SK-N-SH (cell line): ENCODE results near the gene E4F1. TPM values are rescaled to one million over a fixed set of nuclear protein-coding genes. Genes with fewer than 3 reads are reported as not detected.

Source experiments
- CTCF ChIA-PET: fragments of 300-600, 350-600 bp; formaldehyde crosslinking; extraction: SDS; loops from one replicate; lab custom pipeline; 2021; lab: Yijun Ruan, JAX
- POLR2A ChIA-PET: fragments of 350-600 bp; sonication (Branson Sonifier 250); formaldehyde crosslinking; extraction: SDS; loops from one replicate; lab custom pipeline; 2020; ENCODE audit warnings: antibody characterized with exemption, inconsistent platforms; lab: Yijun Ruan, JAX
- DNase-seq: peaks from one replicate; pipeline ENCODE4 v3.0.0; 2012
- H2AFZ ChIP-seq: fragments of 200-600 bp; sonication (generic); 2 replicates; pipeline ENCODE4 v1.8.1; 2016; ENCODE audit warnings: antibody characterized with exemption, mild to moderate bottlenecking, low read depth
- H3F3A ChIP-seq: fragments of 200-600 bp; sonication (generic); replicated peaks from 2 replicates; pipeline ENCODE3; 2016; ENCODE audit warnings: antibody characterized with exemption, mild to moderate bottlenecking; ENCODE audit not compliant: insufficient read depth
- H3K27ac ChIP-seq, 2 experiments: fragments of 200-500 bp in 1 of 2; fragments of 200-600 bp in 1 of 2; sonication (Bioruptor generic) in 1 of 2; sonication (generic), shearing (Covaris generic) in 1 of 2; 2 replicates each; pipeline versions ENCODE4 v1.5.1 to v1.6.1; 2014 to 2016; ENCODE audit warnings: low read depth in 2 of 2, inconsistent platforms in 1 of 2, low read length in 1 of 2, mild to moderate bottlenecking in 1 of 2, mixed read lengths in 1 of 2
- H3K27me3 ChIP-seq: fragments of 200-600 bp; sonication (generic), shearing (Covaris generic); 2 replicates; pipeline ENCODE4 v1.6.1; 2016; ENCODE audit warnings: mixed run types; ENCODE audit not compliant: insufficient read depth
- H3K36me3 ChIP-seq, 2 experiments: fragments of 200-500 bp in 1 of 2; fragments of 200-600 bp in 1 of 2; sonication (Bioruptor generic) in 1 of 2; sonication (generic) in 1 of 2; replicated peaks in 1 of 2; 2 replicates each; pipeline versions ENCODE3 to v1.5.1; 2014 to 2016; ENCODE audit warnings: low read length in 1 of 2, mild to moderate bottlenecking in 1 of 2; ENCODE audit not compliant: insufficient read depth in 2 of 2, control insufficient read depth in 1 of 2
- H3K4me1 ChIP-seq, 2 experiments: fragments of 200-500 bp in 1 of 2; fragments of 200-600 bp in 1 of 2; sonication (Bioruptor generic) in 1 of 2; sonication (generic), shearing (Covaris generic) in 1 of 2; 2 replicates each; pipeline versions ENCODE4 v1.5.1 to v1.6.1; 2014 to 2016; ENCODE audit warnings: low read depth in 1 of 2, low read length in 1 of 2, mixed run types in 1 of 2; ENCODE audit not compliant: insufficient read depth in 2 of 2, control insufficient read depth in 1 of 2
- H3K4me2 ChIP-seq: fragments of 200-600 bp; sonication (generic), shearing (Covaris generic); 2 replicates; pipeline ENCODE4 v1.6.1; 2017; ENCODE audit warnings: mixed run types
- H3K4me3 ChIP-seq, 2 experiments: fragments of 200-500 bp in 1 of 2; fragments of 200-600 bp in 1 of 2; sonication (Bioruptor generic) in 1 of 2; sonication (generic), shearing (Covaris generic) in 1 of 2; 2 replicates each; pipeline versions ENCODE4 v1.5.1 to v1.8.1; 2014 to 2016; ENCODE audit warnings: low read depth in 2 of 2, inconsistent platforms in 1 of 2, low read length in 1 of 2, mild to moderate bottlenecking in 1 of 2, mixed read lengths in 1 of 2, moderate library complexity in 1 of 2
- H3K79me2 ChIP-seq: fragments of 200-600 bp; sonication (generic); 2 replicates; pipeline ENCODE4 v1.8.1; 2017; ENCODE audit warnings: mild to moderate bottlenecking; ENCODE audit not compliant: insufficient read depth
- H3K9ac ChIP-seq: fragments of 200-600 bp; sonication (generic); 2 replicates; pipeline ENCODE4 v1.6.1; 2017; ENCODE audit warnings: mixed run types
- H3K9me2 ChIP-seq: fragments of 200-600 bp; sonication (generic); 2 replicates; pipeline ENCODE4 v1.6.1; 2017; ENCODE audit warnings: mixed run types
- H3K9me3 ChIP-seq: fragments of 200-600 bp; sonication (generic); 2 replicates; pipeline ENCODE4 v1.6.1; 2017; ENCODE audit warnings: mixed run types, mild to moderate bottlenecking, moderate library complexity
- H4K20me1 ChIP-seq: fragments of 200-600 bp; sonication (generic); 2 replicates; pipeline ENCODE4 v1.6.1; 2017; ENCODE audit warnings: mild to moderate bottlenecking, mixed run types; ENCODE audit not compliant: insufficient read depth
- EP300 ChIP-seq, 2 experiments: IDR thresholded peaks; 2 replicates each; pipeline versions ENCODE4 v1.4.0 to v1.6.1; 2012; ENCODE audit warnings: borderline replicate concordance in 1 of 2, low read depth in 1 of 2, low read length in 1 of 2
- FOXM1 ChIP-seq: IDR thresholded peaks from 2 replicates; pipeline ENCODE4 v1.4.0; 2012; ENCODE audit warnings: low read depth, mild to moderate bottlenecking
- GABPA ChIP-seq: IDR thresholded peaks from 2 replicates; pipeline ENCODE4 v1.4.0; 2012; ENCODE audit warnings: low read depth, mild to moderate bottlenecking
- MEF2A ChIP-seq: IDR thresholded peaks from 2 replicates; pipeline ENCODE4 v1.4.0; 2012; ENCODE audit warnings: low read depth, borderline replicate concordance
- MXI1 ChIP-seq: IDR thresholded peaks from 2 replicates; pipeline ENCODE4 v1.6.1; 2012; ENCODE audit warnings: mild to moderate bottlenecking, low read depth, low read length, improper control_type of control experiment
- NFIC ChIP-seq: IDR thresholded peaks from 2 replicates; pipeline ENCODE4 v1.4.0; 2012; ENCODE audit warnings: borderline replicate concordance
- RCOR1 ChIP-seq: fragments of 150-350 bp; IDR thresholded peaks from 2 replicates; pipeline ENCODE4 v1.6.1; 2017; ENCODE audit warnings: antibody characterized with exemption, low read length
- RFX5 ChIP-seq: IDR thresholded peaks from 2 replicates; pipeline ENCODE4 v1.6.1; 2012; ENCODE audit warnings: mild to moderate bottlenecking, improper control_type of control experiment, low read length
- RXRA ChIP-seq: IDR thresholded peaks from 2 replicates; pipeline ENCODE4 v1.4.0; 2012; ENCODE audit warnings: low read depth, mild to moderate bottlenecking, borderline replicate concordance
- SMC3 ChIP-seq: IDR thresholded peaks from 2 replicates; pipeline ENCODE4 v1.6.1; 2012; ENCODE audit warnings: low read depth, low read length, improper control_type of control experiment
- USF1 ChIP-seq: IDR thresholded peaks from 2 replicates; pipeline ENCODE4 v1.4.0; 2012; ENCODE audit warnings: low read depth, borderline replicate concordance
- WGBS: methylation state at CpG from one replicate; pipeline ENCODE4 v1.1.6; 2017; ENCODE audit warnings: low lambda C conversion rate; 5-methylcytosine and 5-hydroxymethylcytosine counted together
- polyA plus RNA-seq, 3 experiments: library from polyadenylated mRNA; depleted of rRNA; stranded (reverse); fragments of >200 nt; gene quantifications; 2 replicates each; pipeline ENCODE4 v1.2.3, GENCODE V29; 2012
- TF ChIP-seq, protein P1 (sequence below): fragments of 150-350 bp; IDR thresholded peaks from 2 replicates; pipeline ENCODE4 v1.6.1; 2016; ENCODE audit warnings: mild to moderate bottlenecking, low read depth, low read length
- TF ChIP-seq, protein P2 (sequence below): IDR thresholded peaks from 2 replicates; pipeline ENCODE4 v1.4.0; 2012; ENCODE audit warnings: low read depth

The E4F1 gene
- polyA plus RNA-seq, 1 of the 3 experiments (the other 2 are of a cell fraction): 33.0 TPM

GRCh38 chr16:2198283-2198682, 25.1 kb upstream of the E4F1 start:
- Histone ChIP-seq H3K27me3 (no peaks in the 10 kb centered on the region), H4K20me1 (no peaks in the 10 kb centered on the region), H3F3A (no peaks in the 10 kb centered on the region), H3K9me2 (no peaks in the 10 kb centered on the region), H3K4me1 (peaks cover 0 to 18% of the 10 kb centered on the region in 2 experiments; a peak in 1 of 4 replicates), H3K4me3 (no peak overlapping the region), H3K9me3 (no peaks in the 10 kb centered on the region)
- POLR2A ChIA-PET: interaction anchor here (1.7 kb wide), 1 partner anchor 43 kb away, joined by 5 read pairs; the partner anchor contains the start of gene TRAF7
- TF ChIP-seq RCOR1: no peak
- TF ChIP-seq SMC3: no peak
- no peak for TF ChIP-seq NFIC
- no peak for TF ChIP-seq FOXM1
- no peak for TF ChIP-seq MXI1
- TF ChIP-seq EP300 (IDR thresholded peaks at IDR 0.05; ENCODE audit: borderline replicate concordance in 1 of 2, low read depth in 1 of 2, low read length in 1 of 2): no peak
- TF ChIP-seq, all 33 proteins: peak for 0
- WGBS: 69% methylated on average over 4 of the region's 4 CpGs
- no peaks in the 10 kb centered on the region for H3K79me2 ChIP-seq
- CTCF ChIA-PET: interaction anchor here (0.9 to 1.0 kb wide), 3 partner anchors 26 to 53 kb away, joined by 3 to 4 read pairs (median 3); partner anchors contain the start of gene ECI1
- no peak for DNase-seq
- no peak overlapping the region for H3K9ac ChIP-seq
- H3K4me2 ChIP-seq: no peak overlapping the region
- no peaks in the 10 kb centered on the region for H3K36me3 ChIP-seq
- no peak overlapping the region for H3K27ac ChIP-seq
- no peak overlapping the region for H2AFZ ChIP-seq

- Histone ChIP-seq H3K9me3 (no peaks in the 10 kb centered on the region), H4K20me1 (no peaks in the 10 kb centered on the region), H3F3A (no peaks in the 10 kb centered on the region), H3K9me2 (no peaks in the 10 kb centered on the region), H3K79me2 (no peaks in the 10 kb centered on the region), H3K4me3 (no peak overlapping the region), H3K27me3 (no peaks in the 10 kb centered on the region), H3K4me2 (no peak overlapping the region), H3K4me1 (peaks cover 0 to 18% of the 10 kb centered on the region in 2 experiments; a peak in 1 of 4 replicates), H3K36me3 (no peaks in the 10 kb centered on the region), H3K9ac (no peak overlapping the region), H2AFZ (no peak overlapping the region), H3K27ac (no peak overlapping the region)
- TF ChIP-seq RFX5: no peak
- TF ChIP-seq, protein P1, sequence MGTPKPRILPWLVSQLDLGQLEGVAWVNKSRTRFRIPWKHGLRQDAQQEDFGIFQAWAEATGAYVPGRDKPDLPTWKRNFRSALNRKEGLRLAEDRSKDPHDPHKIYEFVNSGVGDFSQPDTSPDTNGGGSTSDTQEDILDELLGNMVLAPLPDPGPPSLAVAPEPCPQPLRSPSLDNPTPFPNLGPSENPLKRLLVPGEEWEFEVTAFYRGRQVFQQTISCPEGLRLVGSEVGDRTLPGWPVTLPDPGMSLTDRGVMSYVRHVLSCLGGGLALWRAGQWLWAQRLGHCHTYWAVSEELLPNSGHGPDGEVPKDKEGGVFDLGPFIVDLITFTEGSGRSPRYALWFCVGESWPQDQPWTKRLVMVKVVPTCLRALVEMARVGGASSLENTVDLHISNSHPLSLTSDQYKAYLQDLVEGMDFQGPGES: no peak
- DNase-seq: no peak
- ChIA-PET CTCF (interaction anchor here (1.0 kb wide), 2 partner anchors 46 to 52 kb away, joined by 3 to 4 read pairs; partner anchors contain the start of gene ECI1), POLR2A (interaction anchor here (1.7 kb wide), 1 partner anchor 44 kb away, joined by 5 read pairs; the partner anchor contains the start of gene TRAF7)
- WGBS: 62% methylated on average over 3 of the region's 5 CpGs
These were observed 24.3 kb upstream of the E4F1 start for GRCh38 chr16:2199095-2199494.

DNA sequence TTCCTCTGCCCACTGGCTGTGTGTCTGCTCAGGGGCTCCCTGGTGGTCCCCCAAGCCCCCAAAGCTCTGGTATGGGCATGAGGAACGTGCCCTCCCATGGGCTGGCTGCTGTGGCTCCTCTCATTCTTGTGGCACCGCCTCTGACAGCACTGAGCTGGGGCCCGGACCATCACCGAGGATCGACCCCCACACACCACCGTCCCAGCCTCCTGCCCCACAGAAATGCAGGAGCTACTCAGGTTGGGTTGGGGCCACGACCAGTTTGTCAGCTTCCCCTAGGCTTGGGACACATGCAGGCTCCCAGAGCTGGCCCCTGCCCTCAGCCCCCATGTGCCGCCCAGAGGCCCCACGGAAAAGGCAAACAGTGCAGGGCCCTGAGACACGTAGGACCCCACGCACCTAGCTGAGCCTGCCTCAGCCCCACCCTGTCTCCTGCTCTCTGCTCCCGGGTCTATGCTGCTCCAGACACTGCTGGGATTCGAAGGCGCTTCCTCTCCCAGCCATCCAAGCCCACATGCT, 23.7 kb upstream of the E4F1 start:
- no peaks in the 10 kb centered on the region for H3K79me2 ChIP-seq
- DNase-seq: no peak
- H3K9me2 ChIP-seq: no peaks in the 10 kb centered on the region
- no peaks in the 10 kb centered on the region for H3K27me3 ChIP-seq
- 71% methylated on average over 5 of the region's 14 CpGs for WGBS
- no peak overlapping the region for H3K27ac ChIP-seq
- peaks cover 4% of the 10 kb centered on the region for H3F3A ChIP-seq
- H3K9me3 ChIP-seq: no peaks in the 10 kb centered on the region
- POLR2A ChIA-PET: interaction anchor here (1.7 kb wide), 1 partner anchor 44 kb away, joined by 5 read pairs; the partner anchor contains the start of gene TRAF7
- no peaks in the 10 kb centered on the region for H3K36me3 ChIP-seq
- H3K4me3 ChIP-seq: no peak overlapping the region
- H3K4me2 ChIP-seq: no peak overlapping the region
- CTCF ChIA-PET: no interaction called here
- no peak overlapping the region for H2AFZ ChIP-seq
- H3K9ac ChIP-seq: no peak overlapping the region
- H3K4me1 ChIP-seq: peaks cover 0 to 17% of the 10 kb centered on the region in 2 experiments; a peak in 2 of 4 replicates
- no peaks in the 10 kb centered on the region for H4K20me1 ChIP-seq
- no peak for TF ChIP-seq RFX5
- no peak for TF ChIP-seq USF1
- TF ChIP-seq, protein P2, sequence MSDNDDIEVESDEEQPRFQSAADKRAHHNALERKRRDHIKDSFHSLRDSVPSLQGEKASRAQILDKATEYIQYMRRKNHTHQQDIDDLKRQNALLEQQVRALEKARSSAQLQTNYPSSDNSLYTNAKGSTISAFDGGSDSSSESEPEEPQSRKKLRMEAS: no peak
- no peak for TF ChIP-seq MXI1
- no peak for TF ChIP-seq GABPA
- TF ChIP-seq MEF2A: no peak
- TF ChIP-seq EP300 (IDR thresholded peaks at IDR 0.05; ENCODE audit: borderline replicate concordance in 1 of 2, low read depth in 1 of 2, low read length in 1 of 2): no peak
- TF ChIP-seq RXRA: no peak
